ENCODE measurements around the gene ZNF346.

DNA sequence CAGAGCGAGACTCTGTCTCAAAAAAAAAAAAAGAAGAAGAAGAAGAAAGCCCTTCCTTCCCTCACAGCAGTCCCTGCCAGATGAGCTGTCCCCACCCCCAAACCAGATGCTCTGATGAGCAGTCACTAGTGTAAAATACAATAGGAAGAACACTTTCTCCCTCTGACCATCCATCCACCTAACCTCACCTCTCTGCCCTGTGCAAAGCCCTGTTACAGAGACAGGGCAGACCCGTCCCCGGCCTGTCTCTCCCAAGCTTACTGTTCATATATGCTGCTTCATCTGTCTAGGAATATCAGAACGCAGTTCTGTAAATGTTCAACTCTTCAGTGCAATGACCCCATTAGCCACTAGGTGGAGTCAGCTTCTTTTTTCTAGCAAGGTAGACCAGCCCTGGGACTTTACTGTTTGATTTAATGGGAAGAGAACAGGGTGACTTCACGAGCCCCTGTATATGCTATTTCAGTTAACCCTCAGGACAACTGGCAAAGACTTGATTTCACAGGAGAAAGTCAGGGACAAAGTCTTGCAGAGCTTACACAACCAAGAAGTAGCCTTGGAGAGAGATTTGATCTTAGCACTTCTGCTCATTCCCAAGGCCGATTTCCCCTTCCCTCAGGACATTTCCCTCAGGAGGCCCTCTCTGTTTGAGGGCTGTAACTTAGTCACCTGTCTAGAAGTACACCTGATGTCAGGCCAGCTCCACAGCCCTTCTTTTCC, 49.3 kb downstream of the ZNF346 start:
- TF ChIP-seq POLR2A (IDR thresholded peaks at IDR 0.05; ENCODE audit: low read length) (no peak), GATA1 (IDR thresholded peaks at IDR 0.05; ENCODE audit: low read depth, low read length) (no peak)
